Measurements from ENCODE around the gene SIAE.

GRCh38 chr11:124674571-124674970 lies 1.0 kb upstream of the SIAE start:
- TF ChIP-seq POLR2A (IDR thresholded peaks at IDR 0.05; ENCODE audit: low read depth, low read length) (no peak), TAF1 (IDR thresholded peaks at IDR 0.05; ENCODE audit: low read depth, low read length) (no peak), POU2F2 (IDR thresholded peaks at IDR 0.05; ENCODE audit: low read depth, low read length) (no peak), SPI1 (IDR thresholded peaks at IDR 0.05; ENCODE audit: low read depth, low read length) (no peak), PAX5 (IDR thresholded peaks at IDR 0.05; ENCODE audit: insufficient read depth, low read length, severe bottlenecking) (no peak)

Measured in GM12891 (cell line).